IMR-90 (cell line): Measurements from ENCODE around the gene LRP5. TPM values are rescaled to one million over a fixed set of nuclear protein-coding genes. Genes with fewer than 3 reads are reported as not detected.

Experiments used
- ATAC-seq: fragments of 200-7000 bp; cut with Tn5 transposase; 2 replicates; pipeline ENCODE4 v1.9.1; 2020; ENCODE audit warnings: low read depth, mild to moderate bottlenecking, moderate library complexity
- BruUV-seq: library from RNA; stranded (reverse); fragments of 400-500 nt; replicated peaks from 2 replicates; lab custom pipeline; 2021; lab: Mats Ljungman, UMichigan
- CTCF ChIA-PET: fragments of 300-600 bp; formaldehyde crosslinking; extraction: SDS; loops from one replicate; lab custom pipeline; 2021; ENCODE audit warnings: antibody characterized with exemption; lab: Yijun Ruan, JAX
- POLR2A ChIA-PET: fragments of 300-600 bp; sonication (Branson Sonifier 250); formaldehyde crosslinking; loops from one replicate; lab custom pipeline; 2022; ENCODE audit warnings: antibody characterized with exemption; ENCODE audit not compliant: unreplicated experiment; lab: Charles Lee
- DNase-seq: peaks from one replicate; pipeline ENCODE4 v3.0.0; 2013
- H2AFZ ChIP-seq: replicated peaks from 2 replicates; pipeline ENCODE3; 2013; ENCODE audit warnings: low read length, mild to moderate bottlenecking; ENCODE audit not compliant: poor library complexity
- H2AK5ac ChIP-seq: 2 replicates; pipeline ENCODE4 v1.6.1; 2013; ENCODE audit warnings: low read depth, low read length, inconsistent platforms
- H2AK9ac ChIP-seq: replicated peaks from 2 replicates; pipeline ENCODE3; 2013; ENCODE audit warnings: mild to moderate bottlenecking, low read depth, low read length, moderate library complexity; ENCODE audit not compliant: poor library complexity
- H2BK120ac ChIP-seq: 2 replicates; pipeline ENCODE4 v1.6.1; 2013; ENCODE audit warnings: low read depth, low read length, inconsistent platforms
- H2BK15ac ChIP-seq: 3 replicates; pipeline ENCODE4 v1.6.1; 2013; ENCODE audit warnings: low read depth, low read length, inconsistent platforms
- H2BK20ac ChIP-seq: 2 replicates; pipeline ENCODE4 v1.6.1; 2013; ENCODE audit warnings: low read depth, mild to moderate bottlenecking, inconsistent platforms, low read length, moderate library complexity
- H2BK5ac ChIP-seq: 2 replicates; pipeline ENCODE4 v1.6.1; 2013; ENCODE audit warnings: mild to moderate bottlenecking, low read depth, low read length, inconsistent platforms; ENCODE audit not compliant: poor library complexity, severe bottlenecking
- H3K14ac ChIP-seq: replicated peaks from 2 replicates; pipeline ENCODE4 v1.6.1; 2013; ENCODE audit warnings: low read depth, low read length, inconsistent platforms
- H3K18ac ChIP-seq: 2 replicates; pipeline ENCODE4 v1.6.1; 2013; ENCODE audit warnings: low read depth, low read length, control low read depth
- H3K23ac ChIP-seq: 2 replicates; pipeline ENCODE4 v1.6.1; 2013; ENCODE audit warnings: low read depth, low read length, inconsistent platforms
- H3K27ac ChIP-seq: 2 replicates; pipeline ENCODE4 v1.5.1; 2013; ENCODE audit warnings: mild to moderate bottlenecking, control low read depth, low read length; ENCODE audit not compliant: insufficient read depth
- H3K27me3 ChIP-seq: 2 replicates; pipeline ENCODE4 v1.6.1; 2013; ENCODE audit warnings: low read length; ENCODE audit not compliant: control insufficient read depth, insufficient read depth
- H3K36me3 ChIP-seq: 2 replicates; pipeline ENCODE4 v1.6.1; 2013; ENCODE audit warnings: low read length, mixed read lengths; ENCODE audit not compliant: control insufficient read depth, insufficient read depth
- H3K4ac ChIP-seq: 2 replicates; pipeline ENCODE4 v1.6.1; 2013; ENCODE audit warnings: low read depth, low read length, inconsistent platforms
- H3K4me1 ChIP-seq: 2 replicates; pipeline ENCODE4 v1.6.1; 2013; ENCODE audit warnings: low read length, mixed read lengths; ENCODE audit not compliant: control insufficient read depth, insufficient read depth
- H3K4me2 ChIP-seq: 2 replicates; pipeline ENCODE4 v1.6.1; 2013; ENCODE audit warnings: low read depth, mild to moderate bottlenecking, control low read depth, low read length, moderate library complexity
- H3K4me3 ChIP-seq: 2 replicates; pipeline ENCODE4 v1.5.1; 2013; ENCODE audit warnings: low read depth, mild to moderate bottlenecking, control low read depth, low read length, moderate library complexity; ENCODE audit not compliant: insufficient read depth
- H3K56ac ChIP-seq: 2 replicates; pipeline ENCODE4 v1.6.1; 2013; ENCODE audit warnings: low read length, inconsistent platforms; ENCODE audit not compliant: insufficient read depth; ENCODE audit errors: extremely low read depth
- H3K79me1 ChIP-seq, 2 experiments: 2 replicates each; pipeline ENCODE4 v1.6.1; 2013; ENCODE audit warnings: low read length in 2 of 2, inconsistent platforms in 1 of 2, low read depth in 1 of 2
- H3K9ac ChIP-seq: 2 replicates; pipeline ENCODE4 v1.6.1; 2013; ENCODE audit warnings: low read depth, low read length, control low read depth
- H3K9me1 ChIP-seq: 2 replicates; pipeline ENCODE4 v1.6.1; 2013; ENCODE audit warnings: low read length, inconsistent platforms; ENCODE audit not compliant: insufficient read depth
- H3K9me3 ChIP-seq: 2 replicates; pipeline ENCODE4 v1.6.1; 2013; ENCODE audit warnings: low read length; ENCODE audit not compliant: control insufficient read depth, insufficient read depth
- H4K20me1 ChIP-seq: 2 replicates; pipeline ENCODE4 v1.6.1; 2013; ENCODE audit warnings: low read length, inconsistent platforms; ENCODE audit not compliant: insufficient read depth
- H4K5ac ChIP-seq: 2 replicates; pipeline ENCODE4 v1.6.1; 2013; ENCODE audit warnings: mild to moderate bottlenecking, low read depth, low read length, control low read depth
- H4K8ac ChIP-seq, 2 experiments: 2 replicates each; pipeline ENCODE4 v1.6.1; 2013; ENCODE audit warnings: low read depth in 2 of 2, low read length in 2 of 2, control low read depth in 1 of 2, inconsistent platforms in 1 of 2
- H4K91ac ChIP-seq: 2 replicates; pipeline ENCODE4 v1.6.1; 2013; ENCODE audit warnings: low read depth, low read length, inconsistent platforms; ENCODE audit not compliant: insufficient read depth
- CEBPB ChIP-seq: IDR thresholded peaks from 2 replicates; pipeline ENCODE4 v1.6.1; 2012; ENCODE audit warnings: low read depth, low read length, improper control_type of control experiment
- MXI1 ChIP-seq: IDR thresholded peaks from 2 replicates; pipeline ENCODE4 v1.6.1; 2012; ENCODE audit warnings: low read depth, mild to moderate bottlenecking, low read length, moderate library complexity, borderline replicate concordance
- WGBS, 2 experiments: methylation state at CpG; one replicate each; pipeline versions ENCODE4 v1.1.5 to v1.1.7; 2013; ENCODE audit warnings: missing lambda C conversion rate in 2 of 2; ENCODE audit not compliant: insufficient read length in 1 of 2; ENCODE audit errors: extremely low coverage in 2 of 2; 5-methylcytosine and 5-hydroxymethylcytosine counted together
- dilution Hi-C: fragments of 300-500 bp; cut with HindIII; formaldehyde crosslinking; loops from one replicate; pipeline ENCODE4 v1.14.3; 2018; ENCODE audit warnings: low sequenced_read_pairs; ENCODE audit not compliant: unreplicated experiment
- in situ Hi-C: fragments of 300-500 bp; cut with MboI; formaldehyde crosslinking; loops from 3 replicates; pipeline ENCODE4 v1.14.3; 2019; ENCODE audit warnings: low sequenced_read_pairs, inconsistent platforms, mixed read lengths
- intact Hi-C: fragments of 100-400 bp; cut with micrococcal nuclease; formaldehyde crosslinking; loops from 2 replicates; pipeline ENCODE4 v1.10.0; 2022
- polyA plus RNA-seq, 3 experiments: library from polyadenylated mRNA; depleted of rRNA; stranded (reverse); fragments of >200 nt; gene quantifications; 2 replicates each; pipeline ENCODE4 v1.2.3, GENCODE V29; 2012; ENCODE audit warnings: low replicate concordance in 1 of 3
- total RNA-seq: library from RNA; depleted of rRNA; stranded (reverse); fragments of >200 nt; gene quantifications from 2 replicates; pipeline ENCODE4 v1.2.3, GENCODE V29; 2012

The LRP5 gene
- total and polyA plus RNA-seq, 2 of the 4 experiments (the other 2 are of a cell fraction): 10.4 to 15.0 TPM

GRCh38 chr11:68340003-68340767, 27.8 kb downstream of the LRP5 start:
- dilution Hi-C loops (no loop called here), intact Hi-C loops (no loop called here), in situ Hi-C loops (no loop called here)
- Histone ChIP-seq H3K4me3 (no peak overlapping the region), H3K9me3 (no peaks in the 10 kb centered on the region), H3K18ac (no peak overlapping the region), H2BK20ac (no peak overlapping the region), H3K9ac (no peak overlapping the region), H2BK120ac (no peak overlapping the region), H3K4me2 (no peak overlapping the region), H3K27ac (no peak overlapping the region), H3K27me3 (no peaks in the 10 kb centered on the region), H4K91ac (no peak overlapping the region), H3K14ac (no peak overlapping the region), H2BK15ac (no peak overlapping the region), H4K20me1 (peaks cover 49% of the 10 kb centered on the region), H3K9me1 (peaks cover 20% of the 10 kb centered on the region), H3K23ac (no peak overlapping the region), H3K4ac (no peak overlapping the region), H2AFZ (no peak overlapping the region), H4K5ac (no peak overlapping the region), H3K56ac (no peak overlapping the region), H3K36me3 (no peaks in the 10 kb centered on the region), H2AK5ac (no peak overlapping the region), H3K79me1 (peaks cover 25 to 58% of the 10 kb centered on the region in 2 experiments), H4K8ac (no peak overlapping the region), H3K4me1 (peaks cover 27% of the 10 kb centered on the region; the same call in 1 of the 2 replicates), H2AK9ac (no peak overlapping the region), H2BK5ac (no peak overlapping the region)
- TF ChIP-seq MXI1 (no peak), CEBPB (0 out of 2 replicates have a peak, but pooled peaks have one; percentile 11)
- ChIA-PET CTCF (no interaction called here), POLR2A (no interaction called here)
- 100% methylated on average over 1 of the region's 16 CpGs; no CpG with 5 or more reads in 1 of the 2 experiments for WGBS, 2 experiments
- DNase-seq (no peak), ATAC-seq (no peak)
- BruUV-seq: no TSS peak
